NCI-H1436 treated with DMSO at 0.1 percent for 48 hours (cell line): Measurements from ENCODE around the gene CNOT6L.

Source experiments
- DNase-seq: peaks from one replicate; lab custom pipeline; 2025; lab: John Stamatoyannopoulos, UW

The CNOT6L gene

DNA sequence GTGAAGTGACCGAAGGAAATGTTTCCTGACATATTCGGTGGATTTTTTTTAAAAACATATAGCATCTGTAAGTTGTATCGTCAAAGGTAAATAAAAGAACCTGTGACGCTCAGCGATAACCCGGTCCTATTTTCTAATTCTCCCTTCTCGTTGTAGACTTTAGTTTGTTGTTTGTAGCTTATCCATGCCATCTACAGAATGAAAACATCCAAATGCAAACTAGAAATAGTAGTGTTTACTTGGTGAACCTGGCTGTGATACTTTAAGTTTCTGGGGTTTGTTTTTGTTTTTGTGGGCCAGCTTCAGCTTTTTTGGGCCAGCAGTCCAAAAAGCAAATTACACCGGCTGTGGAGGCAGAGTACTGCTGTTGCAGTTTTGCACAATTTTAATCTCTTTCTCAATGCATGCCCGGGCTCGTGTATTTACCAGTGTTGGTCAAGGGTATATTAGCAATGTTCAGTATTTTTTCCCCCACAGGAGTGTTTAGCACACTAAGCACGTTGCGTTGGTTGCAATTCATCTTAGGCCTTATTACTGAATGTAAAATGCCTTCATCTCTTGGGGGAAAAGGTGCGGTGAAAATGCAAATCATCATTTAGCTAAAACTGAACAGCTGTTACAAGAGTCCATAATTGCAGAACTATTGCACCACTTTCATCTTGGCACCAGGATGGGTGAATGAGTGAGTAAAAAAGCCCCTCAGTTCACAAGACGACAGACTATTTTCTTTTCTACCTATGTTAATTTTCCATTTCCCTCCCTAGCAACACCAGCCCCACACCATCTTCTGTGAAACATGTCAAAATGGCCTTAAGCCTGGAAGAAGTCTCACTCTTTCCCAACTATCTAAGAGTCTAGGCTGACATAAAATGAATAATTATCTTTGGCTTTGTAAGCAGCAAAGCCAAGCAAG is 1.7 kb upstream of the CNOT6L start:
- DNase-seq: no peak

DNA sequence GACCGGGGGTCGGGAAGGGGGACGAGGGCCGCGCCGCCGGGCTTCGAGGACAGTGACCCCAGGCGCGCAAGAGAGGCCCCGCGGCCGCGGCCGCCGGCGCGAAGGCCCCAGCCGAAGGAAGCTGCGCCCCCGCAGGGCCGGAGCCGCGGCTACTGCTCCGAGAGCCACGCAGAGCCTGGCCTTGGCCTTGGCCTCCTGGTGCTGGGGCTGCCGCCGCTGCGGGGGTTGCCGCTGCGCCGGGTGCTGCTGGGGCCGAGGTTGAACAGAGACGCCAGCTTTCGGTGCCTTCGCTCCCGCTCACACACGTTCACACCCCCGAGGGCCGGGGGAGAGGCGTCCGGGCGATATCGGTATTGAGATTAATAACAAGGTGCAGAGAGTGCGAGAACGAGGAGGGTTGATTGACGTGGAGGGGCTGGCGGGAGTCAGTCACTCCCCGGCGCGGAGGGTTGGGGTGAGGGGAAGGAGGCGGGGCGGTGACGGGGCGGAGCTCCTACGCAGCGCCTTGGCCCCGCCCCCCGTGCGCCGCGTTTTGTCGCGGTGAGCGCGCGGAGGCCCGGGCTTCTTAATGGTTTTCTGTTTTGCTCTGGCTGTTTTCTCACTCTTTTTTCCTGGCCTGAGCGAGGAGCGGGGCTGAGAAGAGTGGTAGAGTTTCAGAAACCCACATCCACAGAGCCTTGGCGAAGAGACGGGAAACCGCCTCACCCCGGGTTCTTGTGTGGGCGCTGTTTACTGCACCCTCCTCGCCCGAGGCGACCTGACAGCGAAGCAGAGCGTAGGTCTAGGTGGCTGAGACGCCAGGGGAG is 878 bp upstream of the CNOT6L start:
- DNase-seq: peak; percentile 62

DNA sequence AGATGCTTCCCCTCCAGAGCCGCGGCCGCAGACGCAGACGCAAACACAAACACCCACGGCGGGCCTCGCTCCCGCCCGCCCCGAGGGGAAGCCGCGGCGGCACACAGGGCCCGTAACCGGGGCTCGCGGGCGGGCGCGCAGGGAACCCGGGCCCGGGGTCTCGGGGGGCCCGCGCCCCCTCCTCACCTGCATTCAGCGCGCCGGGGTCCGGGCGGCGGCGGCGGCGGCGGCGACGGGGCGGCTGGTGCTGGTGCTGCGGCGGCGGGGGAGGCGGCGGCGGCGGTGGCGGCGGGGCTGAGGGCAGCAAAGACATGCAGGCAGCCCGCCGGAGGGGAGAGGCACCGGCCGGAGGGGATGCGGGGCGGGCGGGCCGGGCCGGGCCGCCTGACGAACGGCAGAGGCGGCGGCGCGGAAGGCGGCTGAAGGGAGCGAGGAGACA is 255 bp upstream of the CNOT6L start:
- DNase-seq: no peak

DNA sequence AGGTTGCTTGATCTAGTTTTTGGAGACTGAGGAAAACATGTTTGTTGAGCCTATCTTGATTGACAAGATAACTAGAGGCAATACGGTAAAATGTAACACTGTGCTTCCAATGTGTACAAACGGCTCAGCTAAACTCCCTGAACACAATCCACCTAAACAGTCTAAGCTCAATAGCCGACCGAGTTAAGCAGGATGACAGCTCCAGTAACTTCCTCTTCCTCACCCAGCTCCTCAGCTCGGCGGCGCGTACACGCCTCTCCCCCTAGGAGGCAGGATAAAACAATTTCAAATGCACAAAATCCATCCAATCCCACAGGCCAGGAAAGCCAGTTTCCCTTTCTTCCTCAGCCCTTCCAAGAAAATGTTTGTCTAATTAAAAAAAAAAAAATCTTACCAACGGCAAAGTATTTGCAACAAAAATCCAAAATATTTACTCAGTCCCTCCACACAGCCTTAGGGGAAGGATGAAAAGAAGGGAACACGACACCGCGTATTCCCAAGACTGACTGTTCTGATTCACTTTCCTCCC is 1.0 kb downstream of the CNOT6L start:
- no peak for DNase-seq

DNA sequence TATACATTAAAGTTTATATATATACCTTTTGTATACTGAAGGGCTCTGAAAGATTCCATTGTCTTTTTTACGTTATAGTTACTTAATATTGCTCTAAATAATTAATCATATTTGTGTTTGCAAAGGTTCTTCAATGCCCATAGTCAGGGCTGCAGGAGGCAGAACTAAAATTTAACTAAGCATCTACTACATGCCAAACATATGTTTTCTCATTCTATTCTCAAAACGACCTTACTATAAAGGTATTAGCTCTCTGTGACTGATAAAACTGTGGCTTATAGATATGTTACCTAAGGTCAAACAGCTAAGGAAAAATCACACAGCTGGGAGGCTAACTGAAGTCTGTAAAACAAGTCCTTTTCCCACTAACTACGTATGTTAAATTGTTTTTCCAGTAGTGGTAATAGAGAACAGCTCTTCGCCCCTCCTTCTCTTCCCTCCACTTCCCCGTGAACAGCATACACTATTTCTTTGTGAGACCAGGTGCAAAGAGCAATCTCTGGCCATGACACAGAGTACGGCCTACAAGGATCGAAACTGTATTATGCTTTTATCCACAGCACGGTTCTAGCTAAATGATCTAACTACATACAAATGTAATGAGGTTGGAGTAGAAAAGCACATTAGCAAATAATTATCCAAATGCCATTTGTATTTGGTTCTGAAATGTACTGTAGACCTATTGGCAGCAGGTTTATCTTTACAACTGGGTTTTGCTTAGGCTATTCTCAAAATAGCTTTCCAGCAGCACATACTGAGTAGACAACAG is 1.7 kb downstream of the CNOT6L start:
- no peak for DNase-seq

DNA sequence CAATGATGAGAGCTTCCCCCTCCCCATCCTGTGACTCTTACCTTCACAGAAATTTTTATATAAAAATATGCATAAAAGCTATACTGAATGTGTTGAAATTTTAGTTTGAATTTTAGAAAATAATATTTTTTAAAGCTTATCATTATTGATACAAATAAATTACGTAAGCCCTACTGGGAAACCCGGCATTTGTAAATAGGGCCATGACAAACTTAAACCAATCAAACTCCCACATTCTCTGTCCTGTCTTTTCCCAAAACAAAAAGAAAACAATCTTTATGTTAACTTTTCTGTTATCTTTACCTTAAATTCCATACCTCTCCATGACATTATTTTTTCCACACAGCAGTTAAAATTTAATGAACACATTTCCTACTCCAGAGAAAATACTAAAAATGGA is 2.6 kb downstream of the CNOT6L start:
- DNase-seq: no peak

DNA sequence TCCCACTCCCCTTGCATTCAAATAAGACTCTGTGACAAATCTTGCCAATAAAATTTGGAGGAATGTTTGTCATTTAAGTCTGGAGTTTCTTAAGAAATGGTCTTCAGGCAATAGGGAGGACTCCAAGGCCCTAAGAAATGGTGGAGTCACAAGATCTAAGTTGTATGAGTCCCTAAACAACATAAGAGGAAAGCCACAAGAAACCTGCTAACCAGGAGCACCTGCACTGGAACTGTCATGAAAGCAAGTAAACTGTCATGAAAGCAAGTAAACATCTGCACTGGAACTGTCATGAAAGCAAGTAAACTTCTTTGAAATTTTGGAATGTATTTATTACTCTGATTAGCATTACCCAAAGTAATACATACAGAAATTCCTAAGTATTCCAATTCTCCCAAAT is 3.5 kb downstream of the CNOT6L start:
- DNase-seq: no peak

DNA sequence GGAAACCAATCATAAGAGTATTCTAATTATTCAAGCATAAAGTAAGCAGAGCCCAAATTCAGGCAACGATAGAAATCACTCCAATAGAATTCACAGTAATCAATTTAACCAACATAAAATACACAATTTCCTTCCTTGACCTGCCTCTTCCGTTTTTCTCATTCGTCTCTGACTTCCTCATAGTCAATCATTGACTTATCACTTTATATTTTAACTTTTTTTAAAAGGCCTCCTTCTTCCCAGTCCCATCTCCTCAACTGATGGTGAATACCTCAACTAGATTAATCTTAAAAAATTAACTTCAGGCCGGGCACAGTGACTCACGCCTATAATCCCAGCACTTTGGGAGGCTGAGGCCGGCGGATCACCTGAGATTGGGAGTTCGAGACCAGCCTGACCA is 13.3 kb downstream of the CNOT6L start:
- DNase-seq: no peak

DNA sequence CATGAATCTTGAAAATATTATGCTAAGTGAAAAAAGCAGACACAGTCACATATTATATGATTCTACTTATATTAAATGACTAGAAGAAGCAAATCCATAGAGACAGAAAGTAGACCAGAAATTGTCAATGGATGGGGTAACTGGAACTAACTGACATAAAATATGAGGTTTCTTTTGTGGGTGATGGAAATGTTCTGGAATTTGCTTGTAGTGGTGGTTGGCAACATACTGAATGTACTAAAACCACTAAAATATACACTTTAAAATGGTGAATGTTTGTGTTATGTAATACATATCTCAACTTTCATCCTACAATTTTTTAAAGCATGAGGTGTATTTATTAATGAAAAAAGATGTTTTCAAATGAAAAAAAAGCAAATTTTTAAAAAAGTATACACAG is 14.7 kb downstream of the CNOT6L start:
- no peak for DNase-seq

DNA sequence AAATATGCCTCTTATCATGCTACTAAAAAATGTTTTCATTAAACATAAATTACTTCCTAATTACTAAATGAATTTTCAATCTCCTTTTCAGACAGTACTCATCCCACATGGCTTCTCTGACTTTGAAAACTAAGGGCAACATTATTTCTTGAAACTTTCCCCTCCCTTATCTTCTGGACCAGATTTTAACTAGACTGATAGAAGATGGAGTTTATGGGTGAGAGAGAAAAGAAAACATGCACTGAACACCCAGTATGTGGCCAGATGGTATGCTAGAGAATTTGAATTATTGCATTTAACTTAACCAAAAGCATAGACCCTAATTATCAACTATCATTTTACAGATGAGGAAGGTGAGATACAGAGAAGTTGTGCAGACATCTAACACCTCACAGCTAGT is 16.8 kb downstream of the CNOT6L start:
- no peak for DNase-seq

DNA sequence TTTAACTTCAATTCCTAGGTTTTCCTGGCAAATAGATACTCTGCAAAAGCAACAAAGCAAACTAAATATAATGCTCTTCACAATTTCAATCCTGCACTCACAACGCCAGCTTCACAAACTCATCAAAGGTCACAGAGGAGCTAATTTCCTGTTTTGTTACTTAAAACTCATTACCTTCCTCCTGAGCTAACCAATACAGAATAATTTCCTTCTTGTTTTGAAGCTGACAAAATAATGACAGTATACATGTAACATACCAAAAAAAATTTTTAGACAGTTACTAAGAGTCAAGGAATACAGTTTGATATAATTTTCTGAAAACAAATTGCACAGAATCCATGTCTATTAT is 17.9 kb downstream of the CNOT6L start:
- DNase-seq: no peak

DNA sequence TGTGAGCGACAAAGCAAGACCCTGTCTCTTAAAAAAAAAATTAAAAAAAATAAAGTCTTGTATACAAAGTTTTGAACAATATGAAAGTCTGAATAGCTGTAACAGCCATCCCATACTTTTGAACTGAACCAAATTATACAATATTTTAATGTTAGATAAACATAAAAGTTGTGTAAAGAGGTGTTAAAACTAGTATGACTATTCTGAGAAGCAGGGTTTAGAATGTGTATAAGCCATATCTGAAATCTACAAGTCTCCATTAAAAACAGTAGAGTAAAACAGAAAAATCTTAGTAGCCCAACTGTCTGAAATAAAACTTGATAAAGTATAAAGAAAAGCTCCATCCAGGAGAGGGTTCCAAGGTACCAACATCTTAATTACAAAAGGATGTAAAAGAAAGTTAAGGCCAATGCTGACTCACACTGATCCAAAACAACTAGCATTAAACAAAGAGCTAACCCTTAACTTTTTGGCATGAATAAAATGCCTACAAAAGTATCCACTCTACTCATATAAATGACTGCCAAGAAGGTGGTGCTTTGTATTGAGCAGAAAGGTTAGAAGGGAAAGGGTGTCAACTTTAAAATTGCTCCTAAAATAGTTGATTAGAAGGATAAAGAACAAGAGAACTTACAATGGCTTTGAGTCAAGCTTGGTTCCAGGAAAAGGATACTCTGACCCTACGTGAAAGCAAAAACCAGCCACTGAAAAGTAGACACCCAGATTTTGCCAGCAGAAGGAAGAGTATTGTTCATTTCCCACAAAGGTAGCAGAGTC is 18.5 kb downstream of the CNOT6L start:
- no peak for DNase-seq

DNA sequence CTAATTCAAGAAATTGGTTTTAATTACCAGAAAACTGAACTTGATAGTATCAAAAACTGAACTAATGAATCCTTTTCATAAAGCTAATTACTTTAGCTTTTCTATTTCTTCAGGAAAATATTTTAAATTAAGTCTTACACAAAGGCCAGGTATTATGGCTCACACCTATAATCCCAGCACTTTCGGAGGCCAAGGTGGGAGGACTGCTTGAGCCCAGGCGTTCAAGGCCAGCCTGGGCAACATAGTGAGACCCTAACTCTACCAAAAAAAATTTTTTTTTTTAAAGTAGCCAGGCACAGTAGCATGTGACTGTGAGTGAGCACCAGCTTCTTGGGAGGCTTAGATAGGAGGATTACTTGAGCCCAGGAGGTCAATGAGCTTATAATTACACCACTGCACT is 19.1 kb downstream of the CNOT6L start:
- DNase-seq: no peak

DNA sequence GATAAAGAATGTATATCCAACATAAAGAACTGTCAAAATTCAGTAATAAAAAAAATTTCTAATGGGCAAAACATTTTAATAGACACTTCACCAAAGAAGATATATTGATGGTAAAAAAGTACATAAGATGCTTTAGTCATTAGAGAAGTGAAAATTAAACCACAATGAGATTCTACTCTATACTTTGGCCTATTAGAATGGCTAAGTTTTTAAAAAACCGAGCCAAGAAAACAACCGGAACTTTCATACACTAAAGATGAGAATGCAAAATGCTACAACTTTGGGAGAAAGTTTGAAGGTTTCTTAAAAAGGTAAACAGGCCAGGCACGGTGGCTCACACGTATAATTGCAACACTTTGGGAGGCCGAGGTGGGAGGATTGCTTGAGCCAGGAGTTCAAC is 20.8 kb downstream of the CNOT6L start:
- no peak for DNase-seq

DNA sequence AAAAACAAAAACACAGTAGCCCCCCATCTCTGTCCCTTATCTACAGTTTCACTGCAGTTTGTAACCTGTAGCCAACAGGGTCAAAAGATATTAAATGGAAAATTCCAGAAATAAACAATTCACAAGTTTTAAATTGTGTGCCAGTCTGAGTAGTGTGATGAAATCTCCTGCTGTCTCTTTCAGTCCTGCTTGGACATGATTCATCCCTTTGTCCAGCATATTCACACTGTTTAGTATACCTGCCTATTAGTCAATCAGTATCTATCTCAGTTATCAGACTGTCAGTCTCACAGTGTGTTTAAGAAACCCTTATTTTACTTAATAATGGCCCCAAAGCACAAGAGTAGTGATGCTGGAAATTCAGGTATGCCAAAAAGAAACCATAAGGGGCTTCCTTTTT is 21.9 kb downstream of the CNOT6L start:
- no peak for DNase-seq

DNA sequence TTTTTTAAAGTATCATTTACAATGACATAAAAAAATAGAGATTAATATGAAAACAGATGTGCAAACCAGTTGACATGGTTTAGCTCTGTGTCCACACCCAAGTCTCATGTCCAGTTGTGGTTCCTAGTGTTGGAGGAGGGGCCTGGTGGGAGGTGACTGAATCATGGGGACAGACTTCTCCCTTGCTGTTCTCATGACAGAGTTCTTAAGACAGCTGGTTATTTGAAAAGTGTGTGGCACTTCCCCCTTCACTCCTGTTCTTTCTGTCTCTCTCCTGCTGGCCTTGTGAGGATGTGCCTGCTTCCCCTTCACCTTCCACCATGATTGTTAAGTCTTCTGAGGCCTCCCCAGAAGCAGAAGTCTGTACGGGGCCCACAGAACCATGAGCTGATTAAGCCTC is 23.8 kb downstream of the CNOT6L start:
- no peak for DNase-seq

DNA sequence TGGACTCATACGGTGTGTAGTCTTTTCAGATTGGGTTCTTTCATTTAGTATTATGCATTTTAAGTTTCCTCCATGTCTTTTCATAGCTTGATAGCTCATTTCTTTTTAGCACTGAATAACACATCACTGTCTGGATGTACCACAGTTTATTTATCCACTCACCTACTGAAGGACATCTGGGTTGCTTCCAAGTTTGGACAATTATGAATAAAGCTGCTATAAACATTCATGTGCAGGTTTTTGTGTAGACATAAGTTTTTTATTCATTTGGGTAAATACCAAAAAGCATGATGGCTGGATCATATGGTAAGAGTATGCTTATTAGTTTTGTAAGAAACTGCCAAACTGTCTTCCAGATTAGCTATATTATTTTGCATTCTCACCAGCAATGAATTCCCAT is 29.0 kb downstream of the CNOT6L start:
- no peak for DNase-seq

DNA sequence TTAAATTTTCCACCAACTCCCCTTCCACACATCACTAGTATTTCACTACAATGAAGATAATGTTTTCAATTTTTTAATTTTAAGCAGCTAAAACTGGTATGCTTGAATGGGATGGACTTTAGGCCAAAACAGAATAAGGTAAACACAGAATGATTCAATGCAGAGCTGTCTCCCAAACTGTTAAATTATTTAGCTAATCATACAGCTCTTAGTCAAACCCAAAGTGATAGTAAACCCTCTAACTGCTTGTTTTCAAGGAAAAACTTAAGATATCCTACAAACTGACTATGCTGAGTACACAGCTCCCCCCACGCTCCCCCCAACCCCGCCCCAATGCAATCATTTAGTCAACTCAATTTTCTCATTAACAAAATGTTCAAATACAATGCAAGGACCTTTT is 30.2 kb downstream of the CNOT6L start:
- DNase-seq: no peak

DNA sequence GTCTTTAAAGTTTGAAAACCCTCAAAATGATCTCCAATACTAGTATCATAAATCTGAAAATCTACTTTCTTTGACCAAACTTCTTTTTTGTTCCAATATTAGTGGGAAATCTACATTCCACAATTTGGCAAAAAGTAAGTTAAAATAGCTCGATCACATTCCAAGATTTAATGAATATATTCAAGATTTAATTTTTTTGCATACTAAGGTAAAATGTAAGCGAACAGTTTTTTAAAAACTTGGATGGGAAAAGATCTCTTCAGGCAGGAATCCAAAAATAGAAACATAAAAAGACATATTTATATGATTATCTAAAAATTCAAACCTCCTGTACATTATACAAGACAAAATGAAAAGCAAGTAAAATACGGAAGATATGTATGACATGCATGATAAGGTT is 31.2 kb downstream of the CNOT6L start:
- no peak for DNase-seq

DNA sequence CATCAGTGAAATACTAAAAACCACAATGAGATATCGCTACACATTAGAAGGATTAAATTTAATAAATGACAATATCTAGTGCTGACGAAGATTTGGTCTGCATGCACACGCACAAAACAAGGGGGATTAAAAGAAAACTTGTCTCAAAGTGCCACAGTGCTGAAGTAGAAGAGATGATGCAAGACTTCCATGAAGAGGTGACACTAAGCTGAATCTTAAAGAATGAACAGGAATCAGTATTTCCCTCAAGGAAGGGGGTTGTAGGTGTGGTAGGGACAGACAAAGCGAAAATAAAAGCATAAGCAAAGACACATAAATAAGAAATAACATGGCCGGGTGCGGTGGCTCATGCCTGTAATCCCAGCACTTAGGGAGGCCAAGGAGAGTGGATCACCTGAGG is 33.5 kb downstream of the CNOT6L start:
- no peak for DNase-seq

DNA sequence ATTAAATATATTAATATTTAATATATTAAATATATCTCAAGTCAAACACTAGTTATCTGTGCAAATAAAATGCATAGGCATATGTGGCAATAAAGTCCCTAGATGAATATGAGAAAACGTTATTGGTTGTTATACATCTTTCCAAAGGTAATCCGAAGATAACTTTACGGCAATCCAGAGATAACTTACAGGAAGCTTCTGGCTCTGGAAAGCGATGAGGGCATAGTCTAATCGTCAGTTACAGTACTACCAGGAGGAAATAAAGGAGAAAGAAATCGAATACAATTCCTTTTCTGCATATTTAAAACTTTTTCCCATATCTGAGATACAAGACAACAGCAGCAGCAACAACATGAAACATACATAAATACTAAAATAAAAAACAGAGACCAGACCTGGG is 35.3 kb downstream of the CNOT6L start:
- DNase-seq: no peak
